Measurements from ENCODE around the gene SHOC1. TPM values are rescaled to one million over a fixed set of nuclear protein-coding genes. Genes with fewer than 3 reads are reported as not detected.
"Not testable (repeated sequence)": the region's sequence is repeated elsewhere in the genome, so short reads cannot be mapped to it uniquely, and the experiment has no call there.

Gene SHOC1
- total RNA-seq, 1 donor from 2014 or later: not detected

DNA sequence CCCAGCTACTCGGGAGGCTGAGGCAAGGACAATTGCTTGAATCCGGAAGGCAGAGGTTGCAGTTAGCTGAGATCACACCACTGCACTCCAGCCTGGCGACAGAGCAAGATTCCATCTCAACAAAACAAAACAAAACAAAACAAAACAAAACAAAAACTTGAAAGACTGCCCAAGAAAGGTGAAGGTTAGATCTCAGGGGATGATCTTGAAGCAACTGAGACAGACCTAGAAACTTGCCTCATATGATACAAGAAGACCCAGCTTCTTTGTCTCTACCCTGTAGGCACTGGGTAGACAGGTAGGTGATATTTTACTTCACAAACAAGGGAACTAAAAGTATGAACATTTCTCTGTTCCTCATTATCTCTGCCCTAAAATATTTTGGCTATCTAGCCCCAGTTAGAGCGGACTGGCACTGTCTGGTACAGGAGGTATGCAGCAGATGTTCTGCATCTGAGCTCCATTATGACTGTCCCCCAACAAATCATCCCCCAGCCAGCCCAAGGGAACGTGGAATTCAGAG lies 26.3 kb upstream of the SHOC1 start:
- Mint-ChIP-seq H3K27ac (no peak overlapping the region), H3K9me3 (no peaks in the 10 kb centered on the region), H3K4me3 (ENCODE audit: low read depth) (no peak overlapping the region), H3K36me3 (ENCODE audit: low read depth) (no peaks in the 10 kb centered on the region), H3K27me3 (ENCODE audit: low read depth) (peaks cover 2% of the 10 kb centered on the region), H3K4me1 (ENCODE audit: low read depth) (no peaks in the 10 kb centered on the region)
- DNase-seq (ENCODE audit: low spot score): no peak
- intact Hi-C loops (cut with micrococcal nuclease): no loop called here

DNA sequence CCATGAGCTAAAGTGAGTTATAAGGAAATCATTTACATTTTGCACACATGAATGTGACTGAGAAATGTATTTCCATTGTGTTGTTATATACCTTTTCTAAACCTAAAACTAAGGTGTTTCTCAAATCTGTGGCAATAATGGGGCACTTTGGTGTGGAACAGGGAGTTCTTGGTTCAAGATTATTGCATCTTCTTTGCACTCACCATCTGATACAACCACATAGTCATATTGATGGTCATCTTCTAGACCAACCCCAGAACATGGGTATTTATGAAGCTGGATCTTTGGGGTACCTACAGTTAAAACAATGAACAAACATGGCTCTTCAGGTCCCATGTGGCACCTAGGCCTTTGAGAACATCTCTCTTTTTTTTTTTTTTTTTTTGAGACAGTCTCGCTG lies 24.6 kb upstream of the SHOC1 start:
- intact Hi-C loops (cut with micrococcal nuclease): no loop called here
- no peaks in the 10 kb centered on the region for H3K36me3 Mint-ChIP-seq (ENCODE audit: low read depth)
- DNase-seq (ENCODE audit: low spot score): no peak
- peaks cover 2% of the 10 kb centered on the region for H3K27me3 Mint-ChIP-seq (ENCODE audit: low read depth)
- no peak overlapping the region for H3K4me3 Mint-ChIP-seq (ENCODE audit: low read depth)
- no peak overlapping the region for H3K27ac Mint-ChIP-seq
- no peaks in the 10 kb centered on the region for H3K4me1 Mint-ChIP-seq (ENCODE audit: low read depth)
- H3K9me3 Mint-ChIP-seq: no peaks in the 10 kb centered on the region

DNA sequence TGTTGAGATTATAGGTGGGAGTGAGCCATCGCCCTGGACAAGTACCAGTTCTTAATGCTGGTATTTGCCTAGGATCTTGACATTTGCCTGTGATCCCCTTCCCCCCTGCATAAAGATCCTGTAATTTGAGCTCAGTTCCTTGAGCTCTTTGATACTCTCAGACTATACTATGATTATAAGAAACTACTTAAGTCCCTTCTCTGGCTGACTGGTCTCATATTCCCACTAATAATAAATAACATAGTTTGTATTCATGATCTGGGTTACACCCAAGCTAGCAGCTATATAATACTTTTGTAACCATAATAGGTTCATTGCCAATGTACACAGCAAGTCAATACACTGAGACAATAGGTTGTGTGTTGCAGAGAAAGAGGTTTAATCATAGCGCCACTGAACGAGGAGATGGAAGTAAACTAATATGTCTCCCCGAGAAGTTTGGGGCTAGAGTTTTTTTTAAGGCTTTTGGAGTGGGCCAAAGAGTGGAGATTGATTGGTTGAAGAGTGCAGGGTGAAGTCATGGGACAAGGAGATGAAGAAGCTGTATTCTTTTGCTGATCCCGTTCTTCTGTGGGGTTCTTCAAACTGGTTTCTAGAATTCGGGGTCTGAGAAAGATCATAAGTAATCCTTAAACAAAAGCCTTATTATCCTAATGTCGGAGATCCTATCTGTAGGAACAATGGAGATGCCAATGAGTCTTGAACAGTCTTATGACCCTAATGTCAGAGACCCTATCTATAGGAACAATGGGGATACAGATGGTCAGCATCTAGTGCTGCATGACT lies 20.7 kb upstream of the SHOC1 start:
- DNase-seq (ENCODE audit: low spot score): no peak
- Mint-ChIP-seq H3K36me3 (ENCODE audit: low read depth) (no peaks in the 10 kb centered on the region), H3K4me1 (ENCODE audit: low read depth) (no peaks in the 10 kb centered on the region), H3K27me3 (ENCODE audit: low read depth) (peaks cover under 1% of the 10 kb centered on the region), H3K27ac (no peak overlapping the region), H3K9me3 (no peaks in the 10 kb centered on the region), H3K4me3 (ENCODE audit: low read depth) (no peak overlapping the region)
- intact Hi-C loops (cut with micrococcal nuclease): no loop called here

DNA sequence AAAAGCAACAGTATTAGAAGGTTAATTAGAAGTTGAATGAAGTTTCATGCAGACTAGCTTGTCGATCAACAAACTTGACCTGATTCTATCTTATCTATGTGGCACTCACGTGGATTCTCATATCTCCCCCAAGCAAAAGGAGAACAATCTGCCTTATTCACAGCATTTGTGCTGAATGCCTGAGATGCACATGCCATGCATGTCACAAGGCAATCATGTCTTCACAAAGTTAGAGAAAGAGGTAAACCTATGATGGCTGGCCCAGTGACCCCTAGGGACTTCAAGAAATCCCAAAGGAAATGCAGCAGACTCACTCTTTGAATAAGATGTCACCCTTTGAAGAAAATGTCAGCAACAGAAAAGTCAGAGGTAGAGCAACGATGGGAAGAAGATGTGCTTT lies 17.6 kb upstream of the SHOC1 start:
- Mint-ChIP-seq H3K4me3 (ENCODE audit: low read depth) (no peak overlapping the region), H3K36me3 (ENCODE audit: low read depth) (no peaks in the 10 kb centered on the region), H3K27me3 (ENCODE audit: low read depth) (no peaks in the 10 kb centered on the region), H3K9me3 (no peaks in the 10 kb centered on the region), H3K4me1 (ENCODE audit: low read depth) (no peaks in the 10 kb centered on the region), H3K27ac (no peak overlapping the region)
- DNase-seq (ENCODE audit: low spot score): no peak
- intact Hi-C loops (cut with micrococcal nuclease): no loop called here

DNA sequence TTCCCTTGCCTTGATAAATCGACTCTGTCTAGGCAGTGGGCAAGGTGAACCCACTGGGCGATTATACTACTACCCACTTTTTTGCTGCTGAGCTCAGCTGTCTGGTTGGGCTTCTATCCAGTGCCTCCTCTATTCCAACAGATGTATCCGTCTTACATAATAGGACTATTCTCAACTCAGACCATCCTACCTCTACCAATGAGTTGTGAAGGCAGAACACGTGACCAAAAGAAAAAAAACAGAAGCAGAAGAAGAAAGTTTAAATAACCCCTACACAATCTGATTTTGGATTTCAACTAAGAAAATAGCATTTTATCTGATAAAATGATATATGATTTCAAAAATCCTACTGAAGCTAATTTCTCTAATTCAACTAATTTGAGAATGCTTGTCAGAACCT lies 16.2 kb upstream of the SHOC1 start:
- Mint-ChIP-seq H3K4me3 (ENCODE audit: low read depth) (no peak overlapping the region), H3K4me1 (ENCODE audit: low read depth) (peaks cover 5% of the 10 kb centered on the region), H3K27ac (no peak overlapping the region), H3K27me3 (ENCODE audit: low read depth) (no peaks in the 10 kb centered on the region), H3K36me3 (ENCODE audit: low read depth) (no peaks in the 10 kb centered on the region), H3K9me3 (no peaks in the 10 kb centered on the region)
- intact Hi-C loops (cut with micrococcal nuclease): no loop called here
- no peak for DNase-seq (ENCODE audit: low spot score)

DNA sequence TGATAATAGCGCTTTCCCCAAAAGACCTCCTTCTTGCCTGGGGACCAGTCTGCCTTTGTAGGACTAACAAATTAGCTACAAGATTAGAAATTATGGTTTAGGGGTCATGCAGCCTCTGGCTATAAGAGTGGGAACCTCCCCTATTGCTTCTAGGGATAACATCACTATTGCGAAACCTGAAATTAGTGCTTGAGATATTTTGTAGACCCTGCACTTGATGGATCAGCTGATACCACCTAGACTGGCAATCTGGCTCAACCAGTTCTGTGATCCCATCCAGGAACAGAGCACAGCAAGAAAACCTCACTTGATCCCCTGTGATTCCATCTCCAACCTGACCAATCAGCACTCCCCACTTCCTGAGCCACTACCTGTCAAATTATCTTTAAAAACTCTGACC lies 15.7 kb upstream of the SHOC1 start:
- H3K4me3 Mint-ChIP-seq (ENCODE audit: low read depth); H3K36me3 Mint-ChIP-seq (ENCODE audit: low read depth); DNase-seq (ENCODE audit: low spot score); intact Hi-C loops (cut with micrococcal nuclease); H3K4me1 Mint-ChIP-seq (ENCODE audit: low read depth); H3K27ac Mint-ChIP-seq; H3K9me3 Mint-ChIP-seq; H3K27me3 Mint-ChIP-seq (ENCODE audit: low read depth): not testable (repeated sequence)

DNA sequence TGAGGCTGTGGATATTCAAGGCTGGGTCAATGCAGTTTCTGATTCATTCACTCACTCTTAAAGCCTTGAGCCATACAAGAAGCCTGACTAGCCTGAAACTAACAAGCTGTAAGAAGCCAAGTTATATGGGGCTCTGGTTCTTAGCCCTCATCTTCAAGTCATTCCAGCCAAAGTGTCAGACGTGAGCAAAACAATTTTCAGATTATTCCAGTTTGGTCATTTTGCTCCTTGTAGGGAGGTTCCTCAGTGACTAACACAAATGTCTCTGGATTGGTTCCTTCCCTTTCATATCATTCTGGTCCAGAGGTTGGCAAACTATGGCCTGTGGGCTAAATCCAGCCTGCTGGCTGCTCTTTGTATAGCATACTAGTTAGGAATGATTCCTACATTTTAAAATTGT lies 12.5 kb upstream of the SHOC1 start:
- DNase-seq (ENCODE audit: low spot score): no peak
- intact Hi-C loops (cut with micrococcal nuclease): no loop called here
- Mint-ChIP-seq H3K9me3 (peaks cover 9% of the 10 kb centered on the region), H3K27me3 (ENCODE audit: low read depth) (no peaks in the 10 kb centered on the region), H3K4me1 (ENCODE audit: low read depth) (peaks cover 24% of the 10 kb centered on the region), H3K36me3 (ENCODE audit: low read depth) (no peaks in the 10 kb centered on the region), H3K27ac (no peak overlapping the region), H3K4me3 (ENCODE audit: low read depth) (no peak overlapping the region)

DNA sequence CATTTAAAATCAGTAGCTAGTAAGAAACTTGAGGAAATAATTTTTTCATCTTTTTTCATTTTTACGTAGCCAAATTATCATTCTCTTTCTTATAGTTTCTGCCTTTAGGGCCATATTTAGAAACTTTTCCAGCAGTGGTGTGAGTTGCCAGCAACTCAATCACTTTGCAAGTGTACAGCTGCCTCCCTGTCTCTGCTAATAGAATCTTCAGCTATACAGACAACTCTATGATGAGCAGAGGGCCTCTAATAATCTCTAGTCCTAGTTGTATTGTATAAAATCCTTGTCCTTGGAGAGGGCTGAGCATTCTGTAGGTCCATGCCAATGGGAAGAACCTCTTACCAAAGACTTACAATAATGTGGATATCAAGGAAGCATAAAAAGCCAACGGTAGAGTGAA lies 11.5 kb upstream of the SHOC1 start:
- H3K4me1 Mint-ChIP-seq (ENCODE audit: low read depth): peaks cover 27% of the 10 kb centered on the region
- intact Hi-C loops (cut with micrococcal nuclease): no loop called here
- no peaks in the 10 kb centered on the region for H3K36me3 Mint-ChIP-seq (ENCODE audit: low read depth)
- no peak overlapping the region for H3K27ac Mint-ChIP-seq
- H3K27me3 Mint-ChIP-seq (ENCODE audit: low read depth): no peaks in the 10 kb centered on the region
- no peak for DNase-seq (ENCODE audit: low spot score)
- no peak overlapping the region for H3K4me3 Mint-ChIP-seq (ENCODE audit: low read depth)
- peaks cover 9% of the 10 kb centered on the region for H3K9me3 Mint-ChIP-seq

DNA sequence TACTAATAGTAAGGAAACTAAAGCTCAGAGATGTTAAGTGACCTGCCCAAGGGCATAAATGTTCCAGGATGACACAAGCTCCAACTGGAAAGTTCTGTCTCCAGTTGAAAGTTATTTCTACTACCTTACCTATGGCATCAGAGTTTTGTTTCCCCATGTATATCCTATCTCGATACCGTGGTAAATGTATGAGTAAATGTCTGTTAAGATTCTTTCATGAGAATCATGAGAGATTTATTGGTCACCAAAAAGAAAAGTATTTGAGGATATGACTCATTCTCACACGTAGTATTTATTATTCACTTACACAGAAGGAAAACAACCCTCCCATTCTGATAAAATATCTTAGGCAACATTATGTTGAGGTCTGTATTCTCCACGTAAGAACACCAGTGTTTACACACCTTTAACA lies 11.1 kb upstream of the SHOC1 start:
- no peak for DNase-seq (ENCODE audit: low spot score)
- H3K4me3 Mint-ChIP-seq (ENCODE audit: low read depth): no peak overlapping the region
- intact Hi-C loops (cut with micrococcal nuclease): no loop called here
- H3K9me3 Mint-ChIP-seq: peaks cover 9% of the 10 kb centered on the region
- H3K4me1 Mint-ChIP-seq (ENCODE audit: low read depth): peaks cover 27% of the 10 kb centered on the region
- no peaks in the 10 kb centered on the region for H3K27me3 Mint-ChIP-seq (ENCODE audit: low read depth)
- no peak overlapping the region for H3K27ac Mint-ChIP-seq
- H3K36me3 Mint-ChIP-seq (ENCODE audit: low read depth): no peaks in the 10 kb centered on the region

DNA sequence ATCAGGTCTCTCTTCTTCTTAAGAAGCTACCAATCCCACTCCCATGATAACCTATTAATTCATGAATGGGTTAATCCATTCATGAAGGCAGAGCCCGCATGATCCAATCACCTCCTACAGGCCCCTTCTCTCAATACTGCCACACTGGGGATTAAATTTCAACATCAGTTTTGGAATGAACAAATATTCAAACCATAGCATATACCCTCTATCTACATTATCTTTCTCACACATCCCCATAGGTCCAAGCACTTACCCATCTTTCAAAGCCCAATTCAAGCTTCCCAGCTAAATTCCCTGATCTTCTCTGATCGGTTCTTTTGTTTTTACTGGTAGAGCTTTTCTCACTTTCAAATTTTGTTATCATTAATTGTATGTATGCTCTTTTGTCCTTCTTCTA lies 10.5 kb upstream of the SHOC1 start:
- H3K27me3 Mint-ChIP-seq (ENCODE audit: low read depth): no peaks in the 10 kb centered on the region
- intact Hi-C loops (cut with micrococcal nuclease): no loop called here
- no peak for DNase-seq (ENCODE audit: low spot score)
- H3K9me3 Mint-ChIP-seq: peaks cover 9% of the 10 kb centered on the region
- H3K4me3 Mint-ChIP-seq (ENCODE audit: low read depth): no peak overlapping the region
- H3K27ac Mint-ChIP-seq: no peak overlapping the region
- H3K36me3 Mint-ChIP-seq (ENCODE audit: low read depth): no peaks in the 10 kb centered on the region
- peaks cover 27% of the 10 kb centered on the region for H3K4me1 Mint-ChIP-seq (ENCODE audit: low read depth)

DNA sequence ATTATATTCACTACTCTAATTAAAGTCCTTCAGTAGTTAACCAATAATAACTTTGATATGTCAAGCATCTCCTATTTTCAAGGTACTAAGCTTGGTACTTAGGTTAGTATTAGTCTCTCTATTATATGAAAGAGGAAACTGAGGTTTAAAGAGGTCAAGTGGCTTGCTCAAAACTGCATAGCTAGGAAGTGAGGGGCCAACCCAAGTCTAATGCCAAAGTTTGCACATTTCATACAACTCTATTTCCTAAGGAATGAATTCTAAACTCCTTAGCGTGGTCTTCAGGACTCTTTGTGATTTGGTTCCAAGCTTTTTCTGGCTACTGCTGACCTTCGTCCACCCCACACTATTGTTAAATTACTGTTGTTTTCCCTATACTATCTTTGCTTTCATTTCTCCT lies 9.9 kb upstream of the SHOC1 start:
- no peak overlapping the region for H3K4me3 Mint-ChIP-seq (ENCODE audit: low read depth)
- intact Hi-C loops (cut with micrococcal nuclease): no loop called here
- H3K36me3 Mint-ChIP-seq (ENCODE audit: low read depth): no peaks in the 10 kb centered on the region
- no peaks in the 10 kb centered on the region for H3K27me3 Mint-ChIP-seq (ENCODE audit: low read depth)
- peaks cover 27% of the 10 kb centered on the region for H3K4me1 Mint-ChIP-seq (ENCODE audit: low read depth)
- no peak for DNase-seq (ENCODE audit: low spot score)
- H3K9me3 Mint-ChIP-seq: peaks cover 9% of the 10 kb centered on the region
- H3K27ac Mint-ChIP-seq: no peak overlapping the region

DNA sequence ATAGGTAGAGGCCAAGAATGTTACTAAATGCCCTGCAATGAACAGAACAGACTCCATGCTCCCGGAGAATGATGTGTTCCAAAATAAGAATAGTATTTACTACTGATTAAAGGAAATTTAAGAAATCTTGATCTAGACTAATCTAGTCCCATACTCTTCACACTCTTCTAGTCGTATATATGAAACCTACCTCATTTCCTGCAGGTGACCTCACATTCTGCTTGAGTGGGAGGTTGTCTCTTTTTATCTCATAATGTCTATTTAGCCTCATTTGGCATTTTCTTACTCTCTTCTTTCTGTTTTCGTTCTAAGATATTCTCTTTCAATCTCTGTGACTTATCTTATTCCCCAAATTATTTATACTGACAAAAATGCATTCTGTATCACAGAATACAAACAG lies 9.2 kb upstream of the SHOC1 start:
- Mint-ChIP-seq H3K36me3 (ENCODE audit: low read depth) (no peaks in the 10 kb centered on the region), H3K27ac (no peak overlapping the region), H3K27me3 (ENCODE audit: low read depth) (no peaks in the 10 kb centered on the region), H3K9me3 (peaks cover 9% of the 10 kb centered on the region), H3K4me3 (ENCODE audit: low read depth) (no peak overlapping the region), H3K4me1 (ENCODE audit: low read depth) (peaks cover 27% of the 10 kb centered on the region)
- no peak for DNase-seq (ENCODE audit: low spot score)
- intact Hi-C loops (cut with micrococcal nuclease): no loop called here

DNA sequence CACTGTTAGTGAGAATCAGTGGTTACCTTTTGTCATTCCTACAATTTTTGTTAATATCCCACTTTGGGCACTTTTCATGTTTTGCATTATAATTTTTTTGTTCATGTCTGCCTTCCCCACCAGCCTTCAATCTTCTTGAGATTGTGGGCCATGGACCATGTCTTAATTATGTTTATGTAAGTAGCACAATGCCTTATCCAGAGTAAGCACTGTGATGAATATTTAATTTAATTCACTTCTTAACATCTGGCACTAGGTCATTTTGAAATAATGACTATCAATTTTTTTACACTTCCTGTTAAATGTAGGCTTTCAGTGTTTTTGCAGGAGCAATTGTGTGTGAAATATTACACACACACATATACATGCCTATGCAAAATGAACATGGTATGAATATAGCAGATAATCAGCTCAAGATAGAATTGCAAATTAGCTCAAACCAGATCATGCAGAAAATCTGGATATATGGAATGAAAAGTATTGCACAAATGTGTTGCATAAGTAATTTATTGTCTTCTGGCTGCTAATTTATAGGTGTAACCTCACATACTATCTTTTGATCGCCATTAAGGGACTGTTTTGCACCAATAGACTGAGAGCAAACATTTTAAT lies 5.3 kb upstream of the SHOC1 start:
- H3K36me3 Mint-ChIP-seq (ENCODE audit: low read depth): no peaks in the 10 kb centered on the region
- no peaks in the 10 kb centered on the region for H3K27me3 Mint-ChIP-seq (ENCODE audit: low read depth)
- DNase-seq (ENCODE audit: low spot score): no peak
- no peak overlapping the region for H3K27ac Mint-ChIP-seq
- H3K4me1 Mint-ChIP-seq (ENCODE audit: low read depth): peaks cover 14% of the 10 kb centered on the region
- peaks cover 5% of the 10 kb centered on the region for H3K9me3 Mint-ChIP-seq
- H3K4me3 Mint-ChIP-seq (ENCODE audit: low read depth): no peak overlapping the region
- intact Hi-C loops (cut with micrococcal nuclease): no loop called here

All from activated T-helper 2 cell treated with anti-CD3 and anti-CD28 coated beads, Interferon-gamma antibody, Interleukin-2, Interleukin-4, amounts not matched to agents 10 μg/mL and 5 μg/mL and 100 μg/mL, durations not matched to agents 14 hours and 24 hours and 36 hours (primary cell).